ENCODE measurements around the gene DOCK2. TPM values are rescaled to one million over a fixed set of nuclear protein-coding genes. Genes with fewer than 3 reads are reported as not detected.

DOCK2 gene
- total RNA-seq, 4 donors from 2014 or later = 2.0 to 17.4 (median 7.5) TPM

DNA sequence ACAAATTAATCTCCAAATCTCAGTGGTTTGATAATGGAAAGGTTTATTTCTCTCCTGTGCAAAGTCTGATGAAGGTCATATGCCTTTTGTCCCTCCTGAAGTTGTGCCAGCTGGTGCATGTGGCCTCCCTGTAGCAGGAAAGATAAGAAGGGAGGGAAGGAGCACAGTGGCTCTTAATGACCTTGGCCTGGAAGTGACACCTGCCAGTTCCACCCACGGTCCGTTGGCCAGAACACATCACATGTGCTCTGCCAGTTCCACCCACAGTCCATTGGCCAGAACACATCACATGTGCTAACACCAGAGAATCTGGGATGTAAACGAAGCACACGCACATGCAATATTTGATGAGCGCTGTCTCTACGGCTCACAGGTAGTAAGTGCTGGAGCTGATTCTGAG, 130.9 kb downstream of the DOCK2 start:
- no peak for DNase-seq
- H3K27me3 ChIP-seq = no peaks in the 10 kb centered on the region
- H3K4me1 ChIP-seq = no peaks in the 10 kb centered on the region
- H3K36me3 ChIP-seq = no peaks in the 10 kb centered on the region
- no peaks in the 10 kb centered on the region for H3K9me3 ChIP-seq
- no peak overlapping the region for H3K4me3 ChIP-seq
- TF ChIP-seq, protein P1, sequence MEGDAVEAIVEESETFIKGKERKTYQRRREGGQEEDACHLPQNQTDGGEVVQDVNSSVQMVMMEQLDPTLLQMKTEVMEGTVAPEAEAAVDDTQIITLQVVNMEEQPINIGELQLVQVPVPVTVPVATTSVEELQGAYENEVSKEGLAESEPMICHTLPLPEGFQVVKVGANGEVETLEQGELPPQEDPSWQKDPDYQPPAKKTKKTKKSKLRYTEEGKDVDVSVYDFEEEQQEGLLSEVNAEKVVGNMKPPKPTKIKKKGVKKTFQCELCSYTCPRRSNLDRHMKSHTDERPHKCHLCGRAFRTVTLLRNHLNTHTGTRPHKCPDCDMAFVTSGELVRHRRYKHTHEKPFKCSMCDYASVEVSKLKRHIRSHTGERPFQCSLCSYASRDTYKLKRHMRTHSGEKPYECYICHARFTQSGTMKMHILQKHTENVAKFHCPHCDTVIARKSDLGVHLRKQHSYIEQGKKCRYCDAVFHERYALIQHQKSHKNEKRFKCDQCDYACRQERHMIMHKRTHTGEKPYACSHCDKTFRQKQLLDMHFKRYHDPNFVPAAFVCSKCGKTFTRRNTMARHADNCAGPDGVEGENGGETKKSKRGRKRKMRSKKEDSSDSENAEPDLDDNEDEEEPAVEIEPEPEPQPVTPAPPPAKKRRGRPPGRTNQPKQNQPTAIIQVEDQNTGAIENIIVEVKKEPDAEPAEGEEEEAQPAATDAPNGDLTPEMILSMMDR (IDR thresholded peaks at IDR 0.05) = no peak
- TF ChIP-seq POLR2A (IDR thresholded peaks at IDR 0.05) = no peak
- no peak overlapping the region for H3K27ac ChIP-seq
- intact Hi-C loops (cut with DNase I; ENCODE audit: low total_unique reads) = no loop called here

DNA sequence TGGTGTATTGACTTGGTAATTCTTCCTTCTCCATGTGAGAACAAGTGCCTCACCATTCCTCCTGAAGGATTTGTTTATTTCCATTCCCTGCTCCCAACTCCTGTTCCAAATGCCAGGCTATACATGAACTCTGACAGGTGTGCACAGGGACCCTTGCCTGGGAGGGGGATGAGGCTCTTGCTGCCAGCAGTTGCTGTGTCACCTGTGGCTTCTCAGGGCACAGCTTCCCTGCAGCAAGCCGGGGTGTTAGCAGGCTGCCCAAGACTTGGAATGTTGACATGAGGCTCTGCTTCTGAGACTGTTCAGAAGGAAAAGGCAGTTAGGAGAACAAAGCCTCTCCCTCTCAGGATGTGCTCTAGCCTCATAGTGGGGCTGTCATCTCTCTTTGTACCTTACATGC, 131.3 kb downstream of the DOCK2 start:
- Histone ChIP-seq H3K36me3 (no peaks in the 10 kb centered on the region), H3K4me1 (no peaks in the 10 kb centered on the region), H3K9me3 (no peaks in the 10 kb centered on the region), H3K4me3 (no peak overlapping the region), H3K27me3 (no peaks in the 10 kb centered on the region), H3K27ac (no peak overlapping the region)
- DNase-seq = no peak
- intact Hi-C loops (cut with DNase I; ENCODE audit: low total_unique reads) = no loop called here
- TF ChIP-seq, protein P1 (IDR thresholded peaks at IDR 0.05) = no peak

DNA sequence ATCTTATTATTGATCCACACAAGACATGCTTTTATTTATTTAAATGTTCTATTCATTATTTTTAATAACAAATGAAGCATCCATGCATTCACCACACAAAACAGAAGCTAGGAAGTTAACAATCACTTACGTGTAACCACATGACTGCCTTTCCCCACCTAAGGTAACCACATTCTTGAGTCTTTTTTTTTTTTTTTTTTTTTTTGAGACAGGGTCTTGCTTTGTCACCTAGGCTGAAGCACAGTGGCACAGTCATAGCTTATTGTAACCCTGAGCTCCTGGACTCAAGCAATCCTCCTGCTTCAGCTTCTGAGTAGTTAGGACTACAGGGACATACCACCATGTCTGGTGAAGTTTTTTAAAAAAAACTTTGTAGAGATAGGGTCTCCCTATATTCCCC, 133.0 kb downstream of the DOCK2 start:
- DNase-seq = no peak
- no peaks in the 10 kb centered on the region for H3K27me3 ChIP-seq
- intact Hi-C loops (cut with DNase I; ENCODE audit: low total_unique reads) = no loop called here
- no peaks in the 10 kb centered on the region for H3K9me3 ChIP-seq
- H3K36me3 ChIP-seq = no peaks in the 10 kb centered on the region
- no peak overlapping the region for H3K4me3 ChIP-seq
- no peak overlapping the region for H3K27ac ChIP-seq
- no peaks in the 10 kb centered on the region for H3K4me1 ChIP-seq
- TF ChIP-seq, protein P1 (IDR thresholded peaks at IDR 0.05) = no peak
- no peak for TF ChIP-seq POLR2A (IDR thresholded peaks at IDR 0.05)

DNA sequence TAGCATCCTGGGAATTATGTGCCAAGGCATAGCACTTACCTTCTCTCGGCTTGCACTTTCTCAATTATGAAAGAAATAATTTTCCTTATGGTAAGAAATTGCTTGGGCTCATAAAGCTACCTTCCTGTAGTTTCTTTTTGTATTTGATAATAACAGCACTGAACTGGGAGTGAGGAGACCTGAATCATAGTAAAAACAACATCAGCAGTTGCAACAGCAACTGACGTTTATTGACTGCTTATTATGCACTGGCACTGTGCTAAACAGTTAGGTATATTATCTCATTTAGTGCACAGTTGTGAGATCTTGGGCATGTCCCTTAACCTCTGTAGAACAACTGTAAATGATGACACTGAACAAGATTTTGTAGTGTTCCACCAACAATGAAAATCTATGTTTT, 135.2 kb downstream of the DOCK2 start:
- no peak for DNase-seq
- Histone ChIP-seq H3K4me1 (no peaks in the 10 kb centered on the region), H3K27me3 (no peaks in the 10 kb centered on the region), H3K36me3 (no peaks in the 10 kb centered on the region), H3K4me3 (no peak overlapping the region), H3K27ac (no peak overlapping the region), H3K9me3 (no peaks in the 10 kb centered on the region)
- no peak for TF ChIP-seq POLR2A (IDR thresholded peaks at IDR 0.05)
- TF ChIP-seq, protein P1 (IDR thresholded peaks at IDR 0.05) = no peak
- intact Hi-C loops (cut with DNase I; ENCODE audit: low total_unique reads) = no loop called here

DNA sequence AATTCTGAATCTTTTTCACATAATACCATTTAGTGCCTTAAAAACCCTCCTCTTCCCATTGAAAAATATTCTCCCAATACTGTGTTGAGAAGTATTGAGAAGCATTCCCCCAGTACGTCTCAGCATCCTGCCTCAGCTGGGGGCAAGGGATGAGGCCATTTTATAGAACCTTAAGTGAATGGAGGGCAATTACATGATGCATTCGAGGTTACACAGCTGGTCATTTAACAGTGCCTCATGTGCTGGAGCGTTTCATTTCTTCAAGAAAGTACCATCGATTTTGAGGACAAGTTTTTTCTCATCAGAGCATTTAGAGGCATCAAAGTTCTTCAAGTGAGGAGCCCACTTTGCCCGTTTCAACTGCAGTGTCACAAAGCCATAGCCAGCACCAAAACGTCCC, 135.6 kb downstream of the DOCK2 start:
- Histone ChIP-seq H3K27me3 (no peaks in the 10 kb centered on the region), H3K27ac (no peak overlapping the region), H3K36me3 (no peaks in the 10 kb centered on the region), H3K9me3 (no peaks in the 10 kb centered on the region), H3K4me1 (no peaks in the 10 kb centered on the region), H3K4me3 (no peak overlapping the region)
- intact Hi-C loops (cut with DNase I; ENCODE audit: low total_unique reads) = no loop called here
- TF ChIP-seq POLR2A (IDR thresholded peaks at IDR 0.05) = no peak
- TF ChIP-seq, protein P1 (IDR thresholded peaks at IDR 0.05) = no peak
- no peak for DNase-seq

Measured in uterus (tissue), 4 donors.